ENCODE data around the gene COL23A1.

DNA sequence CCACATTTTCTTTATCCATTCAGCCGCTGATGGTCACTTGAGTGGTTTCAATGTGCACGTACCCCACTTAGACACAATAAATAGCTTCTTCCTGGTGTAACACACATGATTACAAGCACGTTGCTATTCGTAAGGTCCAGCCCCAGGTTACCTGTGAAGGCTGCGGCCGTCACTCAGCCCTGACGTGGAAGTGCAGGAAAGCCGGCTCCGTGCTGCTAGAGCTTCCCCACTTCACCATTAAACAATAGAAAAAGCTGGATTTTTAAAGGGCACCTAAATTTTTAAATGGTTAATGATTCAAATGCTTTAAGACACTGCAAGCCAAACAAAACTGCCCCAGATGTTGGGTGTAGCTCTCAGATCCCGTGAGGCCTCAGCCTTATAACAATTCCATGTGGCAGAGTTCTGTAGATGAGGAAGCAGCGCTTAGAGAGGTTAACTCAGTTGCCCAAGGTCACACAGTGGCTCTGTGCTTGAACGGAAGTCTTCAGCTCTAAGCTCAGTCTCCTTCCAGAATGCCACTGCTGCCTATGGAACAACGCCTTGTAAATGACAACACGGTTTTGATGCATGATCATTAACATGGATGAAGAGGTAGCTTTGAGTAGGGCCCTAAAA is 125.7 kb downstream of the COL23A1 start:
- no peak for TF ChIP-seq EZH2 (IDR thresholded peaks at IDR 0.05; ENCODE audit: borderline replicate concordance, low read depth, low read length, poor library complexity, severe bottlenecking)
- TF ChIP-seq, protein P1, sequence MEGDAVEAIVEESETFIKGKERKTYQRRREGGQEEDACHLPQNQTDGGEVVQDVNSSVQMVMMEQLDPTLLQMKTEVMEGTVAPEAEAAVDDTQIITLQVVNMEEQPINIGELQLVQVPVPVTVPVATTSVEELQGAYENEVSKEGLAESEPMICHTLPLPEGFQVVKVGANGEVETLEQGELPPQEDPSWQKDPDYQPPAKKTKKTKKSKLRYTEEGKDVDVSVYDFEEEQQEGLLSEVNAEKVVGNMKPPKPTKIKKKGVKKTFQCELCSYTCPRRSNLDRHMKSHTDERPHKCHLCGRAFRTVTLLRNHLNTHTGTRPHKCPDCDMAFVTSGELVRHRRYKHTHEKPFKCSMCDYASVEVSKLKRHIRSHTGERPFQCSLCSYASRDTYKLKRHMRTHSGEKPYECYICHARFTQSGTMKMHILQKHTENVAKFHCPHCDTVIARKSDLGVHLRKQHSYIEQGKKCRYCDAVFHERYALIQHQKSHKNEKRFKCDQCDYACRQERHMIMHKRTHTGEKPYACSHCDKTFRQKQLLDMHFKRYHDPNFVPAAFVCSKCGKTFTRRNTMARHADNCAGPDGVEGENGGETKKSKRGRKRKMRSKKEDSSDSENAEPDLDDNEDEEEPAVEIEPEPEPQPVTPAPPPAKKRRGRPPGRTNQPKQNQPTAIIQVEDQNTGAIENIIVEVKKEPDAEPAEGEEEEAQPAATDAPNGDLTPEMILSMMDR (conservative IDR thresholded peaks at IDR 0.05; ENCODE audit: low read depth, low read length), result no peak
